Measurements from ENCODE around the gene PNPLA2.

Gene PNPLA2

GRCh38 chr11:810040-810567 lies 8.6 kb upstream of the PNPLA2 start:
- no peak for DNase-seq
- in situ Hi-C loops (cut with HindIII; ENCODE audit: low pct_ligation_motif_present, low pct_unique_long_range_greater_than_20kb, low sequenced_read_pairs): no loop called here

GRCh38 chr11:811446-812245 lies 7.1 kb upstream of the PNPLA2 start:
- DNase-seq: no peak
- in situ Hi-C loops (cut with HindIII; ENCODE audit: low pct_ligation_motif_present, low pct_unique_long_range_greater_than_20kb, low sequenced_read_pairs): no loop called here

- DNase-seq: no peak
- in situ Hi-C loops (cut with HindIII; ENCODE audit: low pct_ligation_motif_present, low pct_unique_long_range_greater_than_20kb, low sequenced_read_pairs): no loop called here
These were observed 6.3 kb upstream of the PNPLA2 start for GRCh38 chr11:812390-812789.

GRCh38 chr11:813072-813455 lies 5.7 kb upstream of the PNPLA2 start:
- in situ Hi-C loops (cut with HindIII; ENCODE audit: low pct_ligation_motif_present, low pct_unique_long_range_greater_than_20kb, low sequenced_read_pairs): no loop called here
- DNase-seq: no peak

- in situ Hi-C loops (cut with HindIII; ENCODE audit: low pct_ligation_motif_present, low pct_unique_long_range_greater_than_20kb, low sequenced_read_pairs): no loop called here
These were observed 5.1 kb upstream of the PNPLA2 start for GRCh38 chr11:813456-814096.

GRCh38 chr11:815675-816432 lies 2.9 kb upstream of the PNPLA2 start:
- in situ Hi-C loops (cut with HindIII; ENCODE audit: low pct_ligation_motif_present, low pct_unique_long_range_greater_than_20kb, low sequenced_read_pairs): no loop called here
- no peak for DNase-seq

More at GRCh38 chr11:813456-814096, 5.1 kb upstream of the PNPLA2 start:
- DNase-seq: no peak

GRCh38 chr11:816433-816779 lies 2.3 kb upstream of the PNPLA2 start:
- DNase-seq: no peak
- in situ Hi-C loops (cut with HindIII; ENCODE audit: low pct_ligation_motif_present, low pct_unique_long_range_greater_than_20kb, low sequenced_read_pairs): no loop called here

- DNase-seq: peak; percentile 84
- in situ Hi-C loops (cut with HindIII; ENCODE audit: low pct_ligation_motif_present, low pct_unique_long_range_greater_than_20kb, low sequenced_read_pairs): no loop called here
These were observed 616 bp downstream of the PNPLA2 start for GRCh38 chr11:819129-819931.

- in situ Hi-C loops (cut with HindIII; ENCODE audit: low pct_ligation_motif_present, low pct_unique_long_range_greater_than_20kb, low sequenced_read_pairs): no loop called here
- peak; percentile 84 for DNase-seq
These were observed 1.4 kb downstream of the PNPLA2 start for GRCh38 chr11:819943-820649.

- in situ Hi-C loops (cut with HindIII; ENCODE audit: low pct_ligation_motif_present, low pct_unique_long_range_greater_than_20kb, low sequenced_read_pairs): no loop called here
- peak; percentile 83 for DNase-seq
These were observed 2.2 kb downstream of the PNPLA2 start for GRCh38 chr11:820655-821511.

GRCh38 chr11:821512-822371 lies 3.0 kb downstream of the PNPLA2 start:
- in situ Hi-C loops (cut with HindIII; ENCODE audit: low pct_ligation_motif_present, low pct_unique_long_range_greater_than_20kb, low sequenced_read_pairs): no loop called here
- DNase-seq: no peak

- in situ Hi-C loops (cut with HindIII; ENCODE audit: low pct_ligation_motif_present, low pct_unique_long_range_greater_than_20kb, low sequenced_read_pairs): no loop called here
- DNase-seq: no peak
These were observed 5.0 kb downstream of the PNPLA2 start for GRCh38 chr11:823441-824291.

- no peak for DNase-seq
- in situ Hi-C loops (cut with HindIII; ENCODE audit: low pct_ligation_motif_present, low pct_unique_long_range_greater_than_20kb, low sequenced_read_pairs): no loop called here
These were observed 5.7 kb downstream of the PNPLA2 start for GRCh38 chr11:824292-824880.

GRCh38 chr11:824942-825341 lies 6.2 kb downstream of the PNPLA2 start:
- no peak for DNase-seq
- in situ Hi-C loops (cut with HindIII; ENCODE audit: low pct_ligation_motif_present, low pct_unique_long_range_greater_than_20kb, low sequenced_read_pairs): no loop called here

Data from ACHN (cell line).